Fibroblast of lung (primary cell): Measurements from ENCODE around the gene OLIG1. TPM values are rescaled to one million over a fixed set of nuclear protein-coding genes. Genes with fewer than 3 reads are reported as not detected.

Experiments used
- DNase-seq, 2 donors: peaks; one replicate each; pipeline versions ENCODE4 v3.0.0 to v3.0.0-alpha.2; 2010; ENCODE audit warnings: low read depth in 2 of 2
- H2AFZ ChIP-seq: 2 replicates; pipeline ENCODE4 v1.5.1; 2012; ENCODE audit warnings: low read length, control low read depth, inconsistent platforms
- H3K27ac ChIP-seq: 2 replicates; pipeline ENCODE4 v1.5.1; 2011; ENCODE audit warnings: low read length, control low read depth; ENCODE audit not compliant: insufficient read depth
- H3K27me3 ChIP-seq: 2 replicates; pipeline ENCODE4 v1.5.1; 2011; ENCODE audit warnings: mild to moderate bottlenecking, low read length; ENCODE audit not compliant: control insufficient read depth, insufficient read depth
- H3K36me3 ChIP-seq: 2 replicates; pipeline ENCODE4 v1.5.1; 2011; ENCODE audit warnings: low read length; ENCODE audit not compliant: control insufficient read depth, insufficient read depth
- H3K4me1 ChIP-seq: 2 replicates; pipeline ENCODE4 v1.5.1; 2011; ENCODE audit warnings: low read length; ENCODE audit not compliant: control insufficient read depth, insufficient read depth; ENCODE audit errors: extremely low read depth
- H3K4me2 ChIP-seq: 2 replicates; pipeline ENCODE4 v1.5.1; 2011; ENCODE audit warnings: low read length, control low read depth; ENCODE audit not compliant: insufficient read depth; ENCODE audit errors: extremely low read depth
- H3K4me3 ChIP-seq, 4 experiments: fragments of 200-600 bp in 1 of 4; sonication (generic) in 1 of 4; replicated peaks in 1 of 4; 2 replicates each; pipeline ENCODE4 v1.5.1; 2011 to 2016; ENCODE audit warnings: low read length in 4 of 4, low read depth in 3 of 4, mild to moderate bottlenecking in 3 of 4, control low read depth in 2 of 4, inconsistent platforms in 1 of 4, mixed read lengths in 1 of 4; ENCODE audit not compliant: insufficient read depth in 1 of 4; ENCODE audit errors: control extremely low read depth in 1 of 4
- H3K79me2 ChIP-seq: 2 replicates; pipeline ENCODE4 v1.5.1; 2012; ENCODE audit warnings: mild to moderate bottlenecking, low read length, inconsistent platforms; ENCODE audit not compliant: control insufficient read depth, insufficient read depth
- H3K9ac ChIP-seq: 2 replicates; pipeline ENCODE4 v1.5.1; 2011; ENCODE audit warnings: mild to moderate bottlenecking, low read length, control low read depth; ENCODE audit not compliant: insufficient read depth
- H3K9me3 ChIP-seq: 2 replicates; pipeline ENCODE4 v1.5.1; 2012; ENCODE audit warnings: low read depth, low read length; ENCODE audit not compliant: control insufficient read depth, insufficient read depth
- H4K20me1 ChIP-seq: 2 replicates; pipeline ENCODE4 v1.5.1; 2011; ENCODE audit warnings: low read length; ENCODE audit not compliant: control insufficient read depth, insufficient read depth; ENCODE audit errors: extremely low read depth
- CTCF ChIP-seq, 2 donors: IDR thresholded peaks in 1 of 2; conservative IDR thresholded peaks in 1 of 2; 1 replicate in 1 of 2; 2 replicates in 1 of 2; pipeline ENCODE4 v1.5.1; 2011 to 2012; ENCODE audit warnings: low read length in 2 of 2, control low read depth in 1 of 2, inconsistent platforms in 1 of 2, low read depth in 1 of 2, mild to moderate bottlenecking in 1 of 2
- EZH2 ChIP-seq: IDR thresholded peaks from 2 replicates; pipeline ENCODE4 v1.5.1; 2012; ENCODE audit warnings: low read length, control low read depth, mild to moderate bottlenecking; ENCODE audit errors: missing control alignments
- polyA plus RNA-seq, 2 donors: library from polyadenylated mRNA; depleted of rRNA in 1 of 2; stranded (reverse) in 1 of 2; unstranded in 1 of 2; fragments of >200 nt; gene quantifications; 2 replicates each; pipeline ENCODE4 v1.2.1, GENCODE V29; 2011 to 2012; ENCODE audit warnings: missing spikeins in 1 of 2
- total RNA-seq: library from RNA; depleted of rRNA; stranded (reverse); fragments of >200 nt; gene quantifications from 2 replicates; pipeline ENCODE4 v1.2.1, GENCODE V29; 2014

OLIG1 gene
- total and polyA plus RNA-seq, 2 donors (not counting 1 experiment from before 2014, with no cell fraction given) = not detected

GRCh38 chr21:33031152-33031911, 38.6 kb upstream of the OLIG1 start:
- Histone ChIP-seq H3K4me3 (no peak overlapping the region), H3K9me3 (no peaks in the 10 kb centered on the region), H3K9ac (no peak overlapping the region), H3K4me1 (peaks cover 4% of the 10 kb centered on the region), H3K4me2 (no peak overlapping the region), H2AFZ (no peak overlapping the region), H3K36me3 (no peaks in the 10 kb centered on the region), H3K27me3 (peaks cover 73% of the 10 kb centered on the region), H4K20me1 (no peaks in the 10 kb centered on the region), H3K27ac (no peak overlapping the region), H3K79me2 (no peaks in the 10 kb centered on the region)
- no peak for TF ChIP-seq CTCF (conservative IDR thresholded peaks at IDR 0.05 in 1 of 2, IDR thresholded peaks at IDR 0.05 in 1 of 2; ENCODE audit: low read depth in 1 of 2, low read length in 2 of 2)
- no peak for TF ChIP-seq EZH2
- no peak for DNase-seq

GRCh38 chr21:33032434-33033047, 37.4 kb upstream of the OLIG1 start:
- no peak for DNase-seq
- TF ChIP-seq EZH2 (peak; percentile 87), CTCF (conservative IDR thresholded peaks at IDR 0.05 in 1 of 2, IDR thresholded peaks at IDR 0.05 in 1 of 2; ENCODE audit: low read depth in 1 of 2, low read length in 2 of 2) (no peak)
- Histone ChIP-seq H3K4me1 (peaks cover 7% of the 10 kb centered on the region), H3K79me2 (no peaks in the 10 kb centered on the region), H3K36me3 (no peaks in the 10 kb centered on the region), H4K20me1 (no peaks in the 10 kb centered on the region), H3K4me2 (no peak overlapping the region), H3K9ac (no peak overlapping the region), H3K9me3 (no peaks in the 10 kb centered on the region), H3K4me3 (no peak overlapping the region), H3K27me3 (peaks cover 63% of the 10 kb centered on the region), H3K27ac (no peak overlapping the region), H2AFZ (no peak overlapping the region)

GRCh38 chr21:33033094-33033951, 36.6 kb upstream of the OLIG1 start:
- H3K4me1 ChIP-seq = peaks cover 7% of the 10 kb centered on the region
- H3K27me3 ChIP-seq = peaks cover 61% of the 10 kb centered on the region
- H3K36me3 ChIP-seq = no peaks in the 10 kb centered on the region
- H3K9me3 ChIP-seq = no peaks in the 10 kb centered on the region
- no peaks in the 10 kb centered on the region for H4K20me1 ChIP-seq
- no peaks in the 10 kb centered on the region for H3K79me2 ChIP-seq
- no peak overlapping the region for H3K9ac ChIP-seq
- DNase-seq = no peak
- peak; percentile 88 for TF ChIP-seq EZH2
- TF ChIP-seq CTCF (conservative IDR thresholded peaks at IDR 0.05 in 1 of 2, IDR thresholded peaks at IDR 0.05 in 1 of 2; ENCODE audit: low read depth in 1 of 2, low read length in 2 of 2) = no peak
- peak overlapping the region; percentile 13 for H3K4me2 ChIP-seq
- no peak overlapping the region for H2AFZ ChIP-seq
- H3K27ac ChIP-seq = no peak overlapping the region
- no peak overlapping the region for H3K4me3 ChIP-seq
